Stomach (tissue), 4 donors: ENCODE results near the gene GALNT2.

Experiments used
- EP300 ChIP-seq: sonication (generic); formaldehyde crosslinking; IDR thresholded peaks from one replicate; pipeline ENCODE4 v1.6.1; 2017; ENCODE audit warnings: antibody characterized with exemption
- POLR2A ChIP-seq, 4 donors: fragments of 450-650 bp; IDR thresholded peaks; one replicate each; pipeline ENCODE4 v1.6.1; 2016; ENCODE audit warnings: antibody characterized with exemption in 4 of 4, control low read depth in 2 of 4, mild to moderate bottlenecking in 1 of 4, moderate library complexity in 1 of 4
- POLR2AphosphoS5 ChIP-seq, 3 donors: sonication (generic); formaldehyde crosslinking; IDR thresholded peaks; one replicate each; pipeline ENCODE4 v1.6.1; 2016; ENCODE audit warnings: antibody characterized with exemption in 3 of 3
- TF ChIP-seq, protein P1 (sequence below), 7 experiments: fragments of 450-650 bp in 4 of 7; fragments of 200-600 bp in 3 of 7; sonication (generic) in 3 of 7; IDR thresholded peaks; one replicate each; pipeline ENCODE4 v1.5.1; 2016 to 2019; ENCODE audit warnings: antibody characterized with exemption in 7 of 7, control low read depth in 2 of 7, mild to moderate bottlenecking in 1 of 7

DNA sequence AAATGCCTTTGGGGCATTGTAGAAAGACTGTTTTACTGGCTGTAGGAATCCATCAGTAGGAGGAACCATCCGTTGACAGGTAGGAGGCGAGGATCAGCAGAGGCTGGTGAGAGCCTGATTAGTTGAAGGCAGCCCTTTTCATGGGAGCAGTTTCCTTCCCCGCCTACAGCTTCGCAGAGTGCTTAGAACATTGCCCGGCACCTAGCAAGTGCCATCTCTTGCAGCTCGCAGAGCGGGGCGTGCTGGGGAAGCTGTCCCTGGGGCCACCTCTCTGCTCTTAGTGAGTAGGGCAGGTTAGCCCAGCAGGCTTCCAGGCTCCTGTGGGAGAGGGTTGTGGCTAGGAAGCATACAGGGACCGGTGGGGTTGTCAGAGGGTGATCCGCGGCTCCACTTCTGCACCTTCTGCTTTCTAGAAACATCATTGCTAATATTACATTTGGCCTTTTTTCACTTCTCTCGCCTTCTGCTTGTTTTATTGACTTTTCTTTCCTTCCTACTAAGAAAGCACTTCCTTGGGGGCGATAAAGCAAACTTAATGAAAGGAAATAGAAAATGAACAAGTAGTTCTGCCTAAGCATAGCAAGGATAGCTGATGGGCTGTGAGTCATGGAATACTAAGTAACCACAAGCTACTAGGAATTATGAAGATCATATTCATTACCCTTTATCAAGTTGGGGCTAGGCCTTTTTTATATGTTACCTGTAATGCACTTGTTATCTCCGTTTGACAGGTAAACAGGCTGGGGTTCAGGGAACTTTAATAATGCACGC lies 176.7 kb downstream of the GALNT2 start:
- no peak for TF ChIP-seq POLR2A (IDR thresholded peaks at IDR 0.05)
- TF ChIP-seq, protein P1, sequence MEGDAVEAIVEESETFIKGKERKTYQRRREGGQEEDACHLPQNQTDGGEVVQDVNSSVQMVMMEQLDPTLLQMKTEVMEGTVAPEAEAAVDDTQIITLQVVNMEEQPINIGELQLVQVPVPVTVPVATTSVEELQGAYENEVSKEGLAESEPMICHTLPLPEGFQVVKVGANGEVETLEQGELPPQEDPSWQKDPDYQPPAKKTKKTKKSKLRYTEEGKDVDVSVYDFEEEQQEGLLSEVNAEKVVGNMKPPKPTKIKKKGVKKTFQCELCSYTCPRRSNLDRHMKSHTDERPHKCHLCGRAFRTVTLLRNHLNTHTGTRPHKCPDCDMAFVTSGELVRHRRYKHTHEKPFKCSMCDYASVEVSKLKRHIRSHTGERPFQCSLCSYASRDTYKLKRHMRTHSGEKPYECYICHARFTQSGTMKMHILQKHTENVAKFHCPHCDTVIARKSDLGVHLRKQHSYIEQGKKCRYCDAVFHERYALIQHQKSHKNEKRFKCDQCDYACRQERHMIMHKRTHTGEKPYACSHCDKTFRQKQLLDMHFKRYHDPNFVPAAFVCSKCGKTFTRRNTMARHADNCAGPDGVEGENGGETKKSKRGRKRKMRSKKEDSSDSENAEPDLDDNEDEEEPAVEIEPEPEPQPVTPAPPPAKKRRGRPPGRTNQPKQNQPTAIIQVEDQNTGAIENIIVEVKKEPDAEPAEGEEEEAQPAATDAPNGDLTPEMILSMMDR (IDR thresholded peaks at IDR 0.05), result no peak
- TF ChIP-seq EP300, result no peak
- no peak for TF ChIP-seq POLR2AphosphoS5 (IDR thresholded peaks at IDR 0.05)
